ENCODE data around the gene ZSCAN29.

ZSCAN29 gene

GRCh38 chr15:43325039-43325684 is 45.7 kb downstream of the ZSCAN29 start:
- no peak for ATAC-seq
- TF ChIP-seq ARNTL (CRISPR knock-in tag; IDR thresholded peaks at IDR 0.05; ENCODE audit: borderline replicate concordance, low read depth), result no peak
- no peak for TF ChIP-seq ISL1 (CRISPR knock-in tag; IDR thresholded peaks at IDR 0.05)
- TF ChIP-seq CSDC2 (CRISPR knock-in tag; IDR thresholded peaks at IDR 0.05), result no peak
- TF ChIP-seq TOX (CRISPR knock-in tag; IDR thresholded peaks at IDR 0.05; ENCODE audit: borderline replicate concordance), result no peak
- no peak for TF ChIP-seq ZNF565 (CRISPR knock-in tag; conservative IDR thresholded peaks at IDR 0.05; ENCODE audit: low read depth)
- TF ChIP-seq ZNF70 (CRISPR knock-in tag; IDR thresholded peaks at IDR 0.05), result no peak
- TF ChIP-seq POU6F1 (CRISPR knock-in tag; IDR thresholded peaks at IDR 0.05; ENCODE audit: borderline replicate concordance, low read depth), result no peak
- TF ChIP-seq OSR1 (CRISPR knock-in tag; IDR thresholded peaks at IDR 0.05), result no peak
- TF ChIP-seq ZFP30 (CRISPR knock-in tag; IDR thresholded peaks at IDR 0.05), result no peak

- no peak for ATAC-seq
- TF ChIP-seq POU6F1 (CRISPR knock-in tag; IDR thresholded peaks at IDR 0.05; ENCODE audit: borderline replicate concordance, low read depth) (no peak), TCF4 (CRISPR knock-in tag; IDR thresholded peaks at IDR 0.05; ENCODE audit: borderline replicate concordance) (no peak), CSDC2 (CRISPR knock-in tag; IDR thresholded peaks at IDR 0.05) (no peak), ZNF70 (CRISPR knock-in tag; IDR thresholded peaks at IDR 0.05) (no peak), BACH2 (CRISPR knock-in tag; IDR thresholded peaks at IDR 0.05; ENCODE audit: borderline replicate concordance) (no peak), TOX (CRISPR knock-in tag; IDR thresholded peaks at IDR 0.05; ENCODE audit: borderline replicate concordance) (no peak), ZNF8 (CRISPR knock-in tag; IDR thresholded peaks at IDR 0.05) (no peak), PPARA (CRISPR knock-in tag; IDR thresholded peaks at IDR 0.05; ENCODE audit: borderline replicate concordance) (no peak), RARB (CRISPR knock-in tag; IDR thresholded peaks at IDR 0.05) (no peak)
Observed at GRCh38 chr15:43318990-43319771, 51.7 kb downstream of the ZSCAN29 start.

- TF ChIP-seq RARB (CRISPR knock-in tag; IDR thresholded peaks at IDR 0.05) (no peak), TOX (CRISPR knock-in tag; IDR thresholded peaks at IDR 0.05; ENCODE audit: borderline replicate concordance) (no peak), ESRRG (CRISPR knock-in tag; IDR thresholded peaks at IDR 0.05) (no peak), TCF4 (CRISPR knock-in tag; IDR thresholded peaks at IDR 0.05; ENCODE audit: borderline replicate concordance) (no peak), PATZ1 (CRISPR knock-in tag; IDR thresholded peaks at IDR 0.05; ENCODE audit: borderline replicate concordance) (no peak), SNAI2 (CRISPR knock-in tag; IDR thresholded peaks at IDR 0.05) (no peak), ZFP3 (CRISPR knock-in tag; IDR thresholded peaks at IDR 0.05) (no peak), ISL1 (CRISPR knock-in tag; IDR thresholded peaks at IDR 0.05) (no peak)
- no peak for ATAC-seq
Observed at GRCh38 chr15:43317566-43318184, 53.2 kb downstream of the ZSCAN29 start.

GRCh38 chr15:43316971-43317346 is 53.9 kb downstream of the ZSCAN29 start:
- TF ChIP-seq TCF4 (CRISPR knock-in tag; IDR thresholded peaks at IDR 0.05; ENCODE audit: borderline replicate concordance), result no peak
- no peak for TF ChIP-seq ZNF565 (CRISPR knock-in tag; conservative IDR thresholded peaks at IDR 0.05; ENCODE audit: low read depth)
- TF ChIP-seq SNAI2 (CRISPR knock-in tag; IDR thresholded peaks at IDR 0.05), result no peak
- TF ChIP-seq PATZ1 (CRISPR knock-in tag; IDR thresholded peaks at IDR 0.05; ENCODE audit: borderline replicate concordance), result no peak
- TF ChIP-seq CSDC2 (CRISPR knock-in tag; IDR thresholded peaks at IDR 0.05), result no peak
- TF ChIP-seq BACH2 (CRISPR knock-in tag; IDR thresholded peaks at IDR 0.05; ENCODE audit: borderline replicate concordance), result no peak
- TF ChIP-seq ARNTL (CRISPR knock-in tag; IDR thresholded peaks at IDR 0.05; ENCODE audit: borderline replicate concordance, low read depth), result no peak
- TF ChIP-seq ZNF70 (CRISPR knock-in tag; IDR thresholded peaks at IDR 0.05), result no peak
- TF ChIP-seq ZFP30 (CRISPR knock-in tag; IDR thresholded peaks at IDR 0.05), result no peak
- no peak for TF ChIP-seq ESRRG (CRISPR knock-in tag; IDR thresholded peaks at IDR 0.05)
- TF ChIP-seq TOX (CRISPR knock-in tag; IDR thresholded peaks at IDR 0.05; ENCODE audit: borderline replicate concordance), result no peak
- TF ChIP-seq TSHZ2 (CRISPR knock-in tag; IDR thresholded peaks at IDR 0.05), result no peak
- no peak for TF ChIP-seq CREB5 (CRISPR knock-in tag; IDR thresholded peaks at IDR 0.05; ENCODE audit: low read depth)
- TF ChIP-seq PPARA (CRISPR knock-in tag; IDR thresholded peaks at IDR 0.05; ENCODE audit: borderline replicate concordance), result no peak
- no peak for ATAC-seq
